Stimulated activated CD4-positive, alpha-beta T cell treated with anti-CD3 and anti-CD28 coated beads, Interleukin-2, amount 100 ng/mL, for 4 hours (primary cell): ENCODE measurements around the gene SPTB.
"Not testable (repeated sequence)": the region's sequence is repeated elsewhere in the genome, so short reads cannot be mapped to it uniquely, and the experiment has no call there.

Experiments used
- DNase-seq: peaks from one replicate; pipeline ENCODE4 v3.0.0-alpha.2; 2020; ENCODE audit warnings: low read depth

Gene SPTB

GRCh38 chr14:64879635-64880220 lies at the start of gene SPTB:
SPTB (minus strand) TSS chr14:64879907; CDS start chr14:64823094, 56,813 bp downstream.
- peak; percentile 71 for DNase-seq

DNA sequence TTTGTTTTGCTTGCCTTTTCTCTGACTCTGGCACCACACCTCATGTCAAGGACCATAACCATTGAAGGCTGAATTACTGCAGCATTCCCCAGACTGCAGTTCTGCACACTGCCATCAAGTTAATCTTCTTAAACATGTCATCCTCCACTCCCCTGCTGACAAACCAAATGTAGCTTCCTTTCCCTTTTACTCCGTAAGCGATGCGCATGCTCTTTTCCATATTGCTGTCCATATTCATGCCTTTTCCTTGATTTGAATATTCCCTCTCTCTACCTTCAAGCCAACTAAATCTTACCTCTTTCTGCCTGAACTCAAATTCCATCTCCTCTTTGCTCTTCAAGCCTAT lies 49.3 kb upstream of the SPTB start:
- DNase-seq = no peak

- DNase-seq = no peak
Measured at GRCh38 chr14:64928239-64929013, 48.7 kb upstream of the SPTB start.

DNA sequence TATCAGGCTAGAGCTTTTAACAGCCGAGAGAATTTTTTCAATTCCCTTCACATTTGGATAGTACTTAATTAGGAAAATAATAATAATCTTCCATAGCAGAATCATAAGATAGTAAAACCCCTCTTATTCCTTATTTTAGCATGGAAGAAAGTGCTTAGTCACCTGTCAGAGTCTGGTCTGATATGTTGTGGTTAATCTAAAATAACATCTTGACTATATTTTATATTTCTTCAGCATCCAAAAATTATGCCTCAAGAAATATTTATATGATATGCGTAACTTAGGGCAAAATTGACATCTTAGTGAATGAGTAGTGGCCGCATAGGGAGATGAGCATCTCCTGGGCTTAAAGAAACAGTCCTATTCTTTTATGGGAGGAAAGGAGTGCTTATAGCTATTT lies 47.3 kb upstream of the SPTB start:
- no peak for DNase-seq

GRCh38 chr14:64926398-64926995 lies 46.8 kb upstream of the SPTB start:
- DNase-seq = no peak

DNA sequence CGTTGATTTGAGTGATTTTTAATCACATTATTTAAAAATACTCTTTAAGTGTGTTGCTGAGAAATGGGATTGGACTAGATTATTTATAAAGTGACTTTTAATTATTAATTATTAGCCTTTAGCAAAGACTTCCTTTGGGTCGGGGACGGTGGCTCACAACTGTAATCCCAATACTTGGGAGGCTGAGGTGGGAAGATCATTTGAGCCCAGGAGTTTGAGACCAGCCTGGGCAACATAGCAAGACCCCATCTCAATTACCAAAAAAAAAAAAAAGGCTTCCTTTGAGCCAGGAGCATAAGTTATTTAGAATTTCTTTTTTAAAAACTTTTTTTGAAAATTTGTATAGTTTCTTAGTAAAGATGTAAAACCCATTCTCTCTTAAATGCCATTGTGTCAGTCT lies 43.3 kb upstream of the SPTB start:
- no peak for DNase-seq

DNA sequence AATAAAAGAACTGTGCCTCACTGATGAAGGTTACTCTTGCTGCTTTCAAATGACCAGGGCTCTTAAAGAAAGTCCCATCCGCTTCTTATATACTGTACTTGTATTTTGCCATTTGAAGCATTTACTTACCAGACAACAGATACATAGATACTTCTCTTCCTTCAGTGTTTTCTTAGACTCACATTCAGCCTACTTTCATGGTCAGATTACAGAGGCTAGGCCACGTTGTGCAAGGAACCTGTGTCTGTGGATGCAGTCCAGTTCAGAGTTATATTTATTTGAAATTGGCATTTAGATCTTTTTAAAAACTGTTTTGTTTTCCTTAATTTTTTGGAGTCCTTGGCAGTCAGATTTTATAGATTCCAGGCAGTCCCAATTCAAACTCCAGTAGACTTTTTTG lies 40.8 kb upstream of the SPTB start:
- DNase-seq = no peak

DNA sequence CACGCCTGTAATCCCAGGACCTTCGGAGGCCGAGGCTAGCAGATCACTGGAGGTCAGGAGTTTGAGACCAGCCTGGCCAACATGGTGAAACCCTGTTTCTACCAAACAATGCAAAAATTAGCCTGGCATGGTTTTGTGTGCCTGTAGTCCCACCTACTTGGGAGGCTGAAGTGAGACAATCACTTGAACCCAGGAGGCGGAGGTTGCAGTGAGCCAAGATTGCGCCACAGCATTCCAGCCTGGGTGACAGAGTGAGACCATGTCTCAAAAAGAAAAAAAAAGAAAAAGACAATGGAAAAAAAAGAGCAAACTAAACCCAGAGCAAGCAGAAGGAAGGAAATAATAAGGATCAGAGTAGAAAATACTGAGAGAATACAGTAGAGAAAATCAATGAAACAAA lies 39.9 kb upstream of the SPTB start:
- DNase-seq = no peak

GRCh38 chr14:64919215-64919614 lies 39.5 kb upstream of the SPTB start:
- no peak for DNase-seq

DNA sequence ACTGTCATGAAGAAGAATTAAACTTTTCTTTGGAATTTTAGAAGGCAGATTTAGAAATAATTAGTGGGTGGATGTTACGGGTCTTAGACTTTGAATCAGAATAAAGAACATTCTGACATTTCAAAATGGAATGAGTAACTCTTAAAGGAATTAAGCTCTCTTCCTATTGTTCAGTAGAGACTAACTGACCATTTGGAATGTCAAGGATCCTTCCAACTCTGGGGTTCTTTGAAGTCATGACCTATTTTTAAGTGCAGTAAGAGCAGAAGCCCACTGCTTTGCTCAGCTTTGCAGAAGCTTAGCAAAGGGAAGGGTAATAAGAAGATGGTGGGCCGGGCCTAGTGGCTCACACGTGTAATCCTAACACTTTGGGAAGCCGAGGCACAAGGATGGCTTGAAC lies 38.5 kb upstream of the SPTB start:
- no peak for DNase-seq

DNA sequence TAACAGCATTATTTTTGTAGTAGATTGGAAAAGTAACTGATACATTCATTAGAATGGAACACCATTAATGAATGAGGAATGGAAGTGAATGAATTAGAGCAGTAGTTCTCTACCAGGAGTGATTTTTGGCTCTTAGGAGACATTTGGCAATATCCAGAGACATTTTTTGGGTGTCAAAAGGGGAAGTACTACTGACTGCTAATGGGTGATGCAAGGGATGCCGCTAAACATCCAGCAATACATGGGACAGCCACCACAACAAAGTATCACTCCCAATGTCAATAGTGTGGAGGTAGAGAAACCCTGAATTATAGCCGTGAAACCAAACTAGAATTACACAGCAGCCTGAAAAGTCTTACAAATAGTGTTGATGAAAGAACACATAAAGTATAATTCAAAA lies 36.1 kb upstream of the SPTB start:
- DNase-seq = no peak

DNA sequence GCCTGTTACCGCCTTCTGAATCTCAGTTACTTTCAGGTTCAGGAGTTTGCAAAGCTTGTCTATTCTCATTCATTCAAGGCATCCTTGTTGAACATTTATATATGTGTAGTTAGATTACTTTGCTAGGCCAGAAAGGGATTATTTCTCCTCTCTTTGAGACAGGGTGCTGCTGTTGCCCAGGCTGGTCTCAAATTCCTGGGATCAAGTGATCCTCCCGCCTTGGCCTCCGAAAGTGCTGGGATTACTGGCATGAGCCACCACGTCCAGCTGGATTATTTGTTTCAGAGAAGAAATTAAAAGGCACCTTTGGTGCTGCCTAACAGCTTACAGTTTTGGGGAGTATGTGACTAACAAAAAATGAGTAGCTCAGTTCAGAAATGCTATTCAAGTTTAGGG lies 35.3 kb upstream of the SPTB start:
- no peak for DNase-seq

GRCh38 chr14:64914237-64915028 lies 34.7 kb upstream of the SPTB start, which contains the start of gene CHURC1:
CHURC1 (plus strand) TSS chr14:64914455; CDS start chr14:64914496, 41 bp downstream.
- peak; percentile 99 for DNase-seq

DNA sequence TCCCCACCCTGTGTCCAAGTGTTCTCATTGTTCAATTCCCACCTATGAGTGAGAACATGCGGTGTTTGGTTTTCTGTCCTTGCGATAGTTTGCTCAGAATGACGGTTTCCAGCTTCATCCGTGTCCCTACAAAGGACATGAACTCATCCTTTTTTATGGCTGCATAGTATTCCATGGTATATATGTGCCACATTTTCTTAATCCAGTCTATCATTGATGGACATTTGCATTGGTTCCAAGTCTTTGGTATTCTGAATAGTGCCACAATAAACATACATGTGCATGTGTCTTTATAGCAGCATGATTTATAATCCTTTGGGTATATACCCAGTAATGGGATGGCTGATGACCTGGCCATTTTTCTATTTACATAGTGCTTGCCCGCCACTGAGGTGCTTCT lies 33.8 kb upstream of the SPTB start:
- not testable (repeated sequence) for DNase-seq

DNA sequence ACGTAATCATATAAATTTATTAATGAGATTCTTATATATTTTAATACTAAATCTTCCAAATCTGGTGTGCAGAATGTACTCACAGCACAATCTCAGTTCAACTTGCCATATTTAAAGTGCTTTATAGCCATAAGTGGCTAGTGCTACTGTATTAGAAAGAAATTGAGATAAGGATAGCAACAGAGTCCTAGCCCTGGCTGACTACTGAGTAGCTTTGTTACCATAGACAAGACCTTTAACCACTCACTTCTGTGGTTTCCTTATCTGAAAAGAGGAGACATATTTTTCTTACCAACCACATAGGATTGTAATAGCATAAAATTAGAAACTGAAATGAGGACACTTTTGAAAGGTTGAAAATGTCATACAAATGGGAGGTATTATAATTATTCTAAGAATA lies 32.6 kb upstream of the SPTB start:
- no peak for DNase-seq

- no peak for DNase-seq
Measured at GRCh38 chr14:64910847-64911495, 31.3 kb upstream of the SPTB start.

- no peak for DNase-seq
Measured at GRCh38 chr14:64906022-64906421, 26.3 kb upstream of the SPTB start.

- DNase-seq = no peak
Measured at GRCh38 chr14:64899958-64900357, 20.3 kb upstream of the SPTB start.

DNA sequence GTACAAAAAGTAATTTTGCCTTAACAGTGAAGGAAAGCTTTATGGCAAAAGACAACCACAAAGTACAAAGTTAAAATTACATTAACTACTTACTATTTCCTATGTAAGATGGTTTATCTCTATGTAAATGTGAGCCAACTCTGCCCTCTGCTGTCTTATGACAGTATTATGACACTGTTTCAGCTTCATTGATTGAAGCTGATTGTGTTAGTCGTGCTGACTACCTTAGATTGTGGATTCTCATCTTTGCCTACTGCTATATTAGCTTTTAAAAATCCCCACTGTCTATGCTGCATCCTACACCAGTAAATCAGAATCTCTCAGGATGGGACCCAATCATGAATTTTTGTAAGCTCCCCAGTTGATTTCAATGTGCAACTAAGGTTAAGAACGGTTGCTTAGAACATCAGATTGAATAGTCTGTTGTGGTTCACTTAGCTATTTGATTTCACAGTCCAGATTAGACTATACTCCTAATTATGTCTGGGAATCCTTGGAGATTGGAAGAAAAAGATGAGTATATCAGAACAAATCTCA lies 12.2 kb upstream of the SPTB start:
- DNase-seq = peak; percentile 44

DNA sequence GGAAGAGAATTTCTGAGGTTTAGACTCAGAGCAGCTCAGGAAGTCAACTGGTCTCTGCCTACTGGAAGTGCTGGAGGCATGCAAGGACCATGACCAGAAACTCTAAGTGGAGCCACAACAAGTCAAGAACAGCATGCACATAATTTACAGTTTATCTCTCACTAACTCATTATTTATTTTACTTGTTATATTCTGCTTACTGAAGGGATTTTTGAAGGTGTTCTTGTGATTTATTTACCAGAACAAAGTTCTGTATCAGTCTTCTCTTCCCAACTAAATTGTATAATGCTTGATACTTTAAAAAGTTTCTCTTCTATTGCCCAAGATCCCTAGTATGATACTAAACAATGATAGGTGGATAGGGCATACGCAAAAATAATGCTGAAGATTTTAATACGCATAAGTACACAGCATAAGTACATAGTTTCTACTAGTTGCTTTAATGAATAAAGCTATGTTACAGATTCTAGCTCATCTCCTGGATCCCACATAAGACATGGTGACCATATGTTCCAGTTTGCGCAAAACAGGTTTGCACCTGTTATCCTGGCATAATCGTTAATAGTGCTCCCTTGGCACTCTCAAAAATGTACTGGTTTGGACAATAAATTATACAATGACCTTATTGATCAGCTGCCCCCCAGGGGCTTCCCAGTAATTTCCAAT lies 11.6 kb upstream of the SPTB start:
- DNase-seq = no peak

- no peak for DNase-seq
Measured at GRCh38 chr14:64889352-64889751, 9.6 kb upstream of the SPTB start.
